Neural crest cell (in vitro differentiated cells): ENCODE results near the gene EPS8. TPM values are rescaled to one million over a fixed set of nuclear protein-coding genes. Genes with fewer than 3 reads are reported as not detected.

ENCODE experiments used
- DNase-seq: peaks from one replicate; pipeline ENCODE4 v3.0.0; 2021; ENCODE audit warnings: low read depth, mixed read lengths, low spot score
- H3K27ac Mint-ChIP-seq: one replicate; pipeline ENCODE4 v1.8.0; 2021; ENCODE audit warnings: mild to moderate bottlenecking, mixed read lengths; ENCODE audit not compliant: unreplicated experiment
- H3K27me3 Mint-ChIP-seq: 2 replicates; pipeline ENCODE4 v1.8.0; 2021; ENCODE audit warnings: low read depth, mild to moderate bottlenecking, mixed read lengths
- H3K36me3 Mint-ChIP-seq: 2 replicates; pipeline ENCODE4 v1.8.0; 2021; ENCODE audit warnings: low read depth, mild to moderate bottlenecking, mixed read lengths
- H3K4me1 Mint-ChIP-seq: 2 replicates; pipeline ENCODE4 v1.8.0; 2021; ENCODE audit warnings: mixed read lengths
- H3K4me3 Mint-ChIP-seq: one replicate; pipeline ENCODE4 v1.8.0; 2021; ENCODE audit warnings: mild to moderate bottlenecking, mixed read lengths
- H3K9me3 Mint-ChIP-seq: 2 replicates; pipeline ENCODE4 v1.8.0; 2021; ENCODE audit warnings: mixed read lengths
- total RNA-seq: library from RNA; stranded (reverse); gene quantifications from 2 replicates; pipeline ENCODE4 v1.2.1, GENCODE V29; 2021
- TF ChIP-seq, protein P1 (sequence below): fragments of 200-600 bp; sonication (generic); conservative IDR thresholded peaks from 2 replicates; pipeline ENCODE4 v1.5.0; 2021; ENCODE audit warnings: antibody characterized with exemption, mild to moderate bottlenecking

Gene EPS8
- total RNA-seq, 1 donor from 2014 or later, result 24.4 TPM

GRCh38 chr12:15732341-15733061, 56.7 kb downstream of the EPS8 start:
- peaks cover 12% of the 10 kb centered on the region for H3K36me3 Mint-ChIP-seq
- no peaks in the 10 kb centered on the region for H3K27me3 Mint-ChIP-seq
- H3K4me1 Mint-ChIP-seq, result peaks cover 18% of the 10 kb centered on the region
- H3K4me3 Mint-ChIP-seq, result no peak overlapping the region
- no peak overlapping the region for H3K27ac Mint-ChIP-seq
- peaks cover 2% of the 10 kb centered on the region for H3K9me3 Mint-ChIP-seq
- DNase-seq, result no peak
- TF ChIP-seq, protein P1, sequence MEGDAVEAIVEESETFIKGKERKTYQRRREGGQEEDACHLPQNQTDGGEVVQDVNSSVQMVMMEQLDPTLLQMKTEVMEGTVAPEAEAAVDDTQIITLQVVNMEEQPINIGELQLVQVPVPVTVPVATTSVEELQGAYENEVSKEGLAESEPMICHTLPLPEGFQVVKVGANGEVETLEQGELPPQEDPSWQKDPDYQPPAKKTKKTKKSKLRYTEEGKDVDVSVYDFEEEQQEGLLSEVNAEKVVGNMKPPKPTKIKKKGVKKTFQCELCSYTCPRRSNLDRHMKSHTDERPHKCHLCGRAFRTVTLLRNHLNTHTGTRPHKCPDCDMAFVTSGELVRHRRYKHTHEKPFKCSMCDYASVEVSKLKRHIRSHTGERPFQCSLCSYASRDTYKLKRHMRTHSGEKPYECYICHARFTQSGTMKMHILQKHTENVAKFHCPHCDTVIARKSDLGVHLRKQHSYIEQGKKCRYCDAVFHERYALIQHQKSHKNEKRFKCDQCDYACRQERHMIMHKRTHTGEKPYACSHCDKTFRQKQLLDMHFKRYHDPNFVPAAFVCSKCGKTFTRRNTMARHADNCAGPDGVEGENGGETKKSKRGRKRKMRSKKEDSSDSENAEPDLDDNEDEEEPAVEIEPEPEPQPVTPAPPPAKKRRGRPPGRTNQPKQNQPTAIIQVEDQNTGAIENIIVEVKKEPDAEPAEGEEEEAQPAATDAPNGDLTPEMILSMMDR, result no peak

DNA sequence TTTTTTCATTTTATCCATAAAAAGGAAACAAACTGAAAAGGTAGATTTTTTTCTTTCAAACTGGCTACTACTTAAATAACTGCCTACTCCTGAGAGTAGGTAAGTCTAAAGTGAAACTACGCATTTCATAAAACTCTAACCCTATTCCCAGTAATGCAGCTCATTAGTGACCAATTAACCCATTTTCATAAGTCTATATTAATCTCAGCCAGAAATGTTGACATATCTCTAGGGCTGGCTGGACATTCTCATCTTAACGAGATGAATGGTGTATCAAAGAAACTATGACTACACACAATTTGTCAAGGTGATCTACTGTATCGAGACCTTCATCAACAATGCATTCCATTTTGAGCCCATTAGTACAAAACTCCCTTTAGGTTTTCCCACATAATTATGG, 57.2 kb downstream of the EPS8 start:
- TF ChIP-seq, protein P1, result no peak
- no peaks in the 10 kb centered on the region for H3K27me3 Mint-ChIP-seq
- no peak for DNase-seq
- H3K4me1 Mint-ChIP-seq, result peaks cover 18% of the 10 kb centered on the region
- no peak overlapping the region for H3K27ac Mint-ChIP-seq
- H3K9me3 Mint-ChIP-seq, result peaks cover 2% of the 10 kb centered on the region
- no peak overlapping the region for H3K4me3 Mint-ChIP-seq
- H3K36me3 Mint-ChIP-seq, result peaks cover 12% of the 10 kb centered on the region

GRCh38 chr12:15729097-15729496, 60.1 kb downstream of the EPS8 start:
- TF ChIP-seq, protein P1, result no peak
- Mint-ChIP-seq H3K27me3 (no peaks in the 10 kb centered on the region), H3K27ac (no peak overlapping the region), H3K9me3 (no peaks in the 10 kb centered on the region), H3K4me3 (no peak overlapping the region), H3K36me3 (peaks cover 12% of the 10 kb centered on the region), H3K4me1 (peaks cover 27% of the 10 kb centered on the region)
- no peak for DNase-seq

- peaks cover 27% of the 10 kb centered on the region for H3K4me1 Mint-ChIP-seq
- H3K4me3 Mint-ChIP-seq, result no peak overlapping the region
- peaks cover 12% of the 10 kb centered on the region for H3K36me3 Mint-ChIP-seq
- DNase-seq, result no peak
- H3K27ac Mint-ChIP-seq, result no peak overlapping the region
- no peaks in the 10 kb centered on the region for H3K27me3 Mint-ChIP-seq
- H3K9me3 Mint-ChIP-seq, result no peaks in the 10 kb centered on the region
- TF ChIP-seq, protein P1, result no peak
Measured at GRCh38 chr12:15728118-15728598, 61.0 kb downstream of the EPS8 start.

DNA sequence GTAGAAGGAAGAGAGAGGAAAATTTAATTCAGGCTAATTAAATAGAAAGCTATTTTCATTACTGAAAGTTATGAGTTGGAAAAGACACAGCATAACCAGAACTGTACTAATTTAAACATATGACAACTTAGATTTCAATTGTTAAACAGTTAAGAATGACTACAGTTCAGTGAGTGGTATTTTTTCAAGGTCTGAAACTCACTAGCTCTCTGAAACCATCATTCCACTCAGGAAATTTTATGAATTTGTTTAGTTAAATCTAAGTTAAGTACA, 62.4 kb downstream of the EPS8 start:
- Mint-ChIP-seq H3K4me1 (peaks cover 35% of the 10 kb centered on the region), H3K27me3 (no peaks in the 10 kb centered on the region), H3K36me3 (peaks cover 9% of the 10 kb centered on the region), H3K27ac (no peak overlapping the region), H3K4me3 (no peak overlapping the region), H3K9me3 (no peaks in the 10 kb centered on the region)
- no peak for DNase-seq
- TF ChIP-seq, protein P1, result no peak
